HG03097 (cell line): ENCODE data around the gene JCAD.
"Not testable (repeated sequence)": the region's sequence is repeated elsewhere in the genome, so short reads cannot be mapped to it uniquely, and the experiment has no call there.

Source experiments
- ATAC-seq: cut with Tn5 transposase; IDR thresholded peaks from one replicate; pipeline ENCODE4 v1.9.1; 2021; ENCODE audit not compliant: unreplicated experiment, low FRiP score

The JCAD gene

GRCh38 chr10:30027057-30028005 lies 32.1 kb downstream of the JCAD start:
- ATAC-seq: peak; percentile 85

GRCh38 chr10:30026578-30026977 lies 32.8 kb downstream of the JCAD start:
- no peak for ATAC-seq

GRCh38 chr10:30026080-30026479 lies 33.3 kb downstream of the JCAD start:
- no peak for ATAC-seq

- ATAC-seq: not testable (repeated sequence)
Observed at GRCh38 chr10:30025428-30025827, 34.0 kb downstream of the JCAD start.

- no peak for ATAC-seq
Observed at GRCh38 chr10:30022590-30022989, 36.8 kb downstream of the JCAD start.

- no peak for ATAC-seq
Observed at GRCh38 chr10:30019468-30019867, 39.9 kb downstream of the JCAD start.

- ATAC-seq: no peak
Observed at GRCh38 chr10:30018496-30018895, 40.9 kb downstream of the JCAD start.

GRCh38 chr10:30017966-30018365 lies 41.4 kb downstream of the JCAD start:
- no peak for ATAC-seq

GRCh38 chr10:30017556-30017955 lies 41.8 kb downstream of the JCAD start:
- no peak for ATAC-seq

- no peak for ATAC-seq
Observed at GRCh38 chr10:30014511-30014910, 44.9 kb downstream of the JCAD start.

GRCh38 chr10:30013757-30014156 lies 45.6 kb downstream of the JCAD start:
- no peak for ATAC-seq

- no peak for ATAC-seq
Observed at GRCh38 chr10:30011956-30012647, 47.3 kb downstream of the JCAD start.

- ATAC-seq: no peak
Observed at GRCh38 chr10:30011396-30011795, 48.0 kb downstream of the JCAD start.

- ATAC-seq: no peak
Observed at GRCh38 chr10:30007406-30007805, 52.0 kb downstream of the JCAD start.

- no peak for ATAC-seq
Observed at GRCh38 chr10:30006410-30006809, 53.0 kb downstream of the JCAD start.

- ATAC-seq: not testable (repeated sequence)
Observed at GRCh38 chr10:30005116-30005515, 54.3 kb downstream of the JCAD start.

- ATAC-seq: no peak
Observed at GRCh38 chr10:30002426-30003266, 56.7 kb downstream of the JCAD start.

GRCh38 chr10:30000802-30001571 lies 58.4 kb downstream of the JCAD start:
- ATAC-seq: no peak

GRCh38 chr10:29998142-29998808 lies 61.1 kb downstream of the JCAD start:
- no peak for ATAC-seq

GRCh38 chr10:29994811-29995210 lies 64.6 kb downstream of the JCAD start:
- ATAC-seq: no peak
